GM12875 (cell line): ENCODE data around the gene C3orf38.

Experiments
- H3K4me3 ChIP-seq: one replicate; pipeline ENCODE4 v1.5.1; 2011; ENCODE audit warnings: low read depth, low read length, control low read depth
- CTCF ChIP-seq: IDR thresholded peaks from 2 replicates; pipeline ENCODE4 v1.5.1; 2011; ENCODE audit warnings: low read depth, mild to moderate bottlenecking, control low read depth, inconsistent platforms, low read length, moderate library complexity, borderline replicate concordance; ENCODE audit not compliant: insufficient read depth

Gene C3orf38

GRCh38 chr3:88141458-88142083, 8.2 kb upstream of the C3orf38 start:
- no peak overlapping the region for H3K4me3 ChIP-seq
- TF ChIP-seq CTCF, result no peak

- no peak for TF ChIP-seq CTCF
- H3K4me3 ChIP-seq, result no peak overlapping the region
These were observed 7.6 kb upstream of the C3orf38 start for GRCh38 chr3:88142094-88142624.

- H3K4me3 ChIP-seq, result no peak overlapping the region
- TF ChIP-seq CTCF, result no peak
These were observed 2.5 kb upstream of the C3orf38 start for GRCh38 chr3:88147261-88147660.

GRCh38 chr3:88148651-88149050, 1.1 kb upstream of the C3orf38 start:
- TF ChIP-seq CTCF, result no peak
- H3K4me3 ChIP-seq, result peak overlapping the region; percentile 84

- H3K4me3 ChIP-seq, result peak overlapping the region; percentile 84
- no peak for TF ChIP-seq CTCF
These were observed 654 bp upstream of the C3orf38 start for GRCh38 chr3:88149101-88149508.

GRCh38 chr3:88150371-88150770, 612 bp downstream of the C3orf38 start:
- TF ChIP-seq CTCF, result no peak
- peak overlapping the region; percentile 84 for H3K4me3 ChIP-seq

- peak overlapping the region; percentile 84 for H3K4me3 ChIP-seq
- no peak for TF ChIP-seq CTCF
These were observed 1.0 kb downstream of the C3orf38 start for GRCh38 chr3:88150806-88151205.
